Transverse colon (tissue), 4 donors: ENCODE measurements around the gene SLC25A25. TPM values are rescaled to one million over a fixed set of nuclear protein-coding genes. Genes with fewer than 3 reads are reported as not detected.
"Not testable (repeated sequence)": the region's sequence is repeated elsewhere in the genome, so short reads cannot be mapped to it uniquely, and the experiment has no call there.

ENCODE experiments used
- DNase-seq: peaks from one replicate; pipeline ENCODE4 v3.0.0-alpha.2; 2019
- H3K27ac ChIP-seq, 4 donors: fragments of 200-600 bp; sonication (generic); 2 replicates each; pipeline ENCODE4 v1.5.1; 2016 to 2018; ENCODE audit warnings: inconsistent platforms in 4 of 4
- H3K27me3 ChIP-seq: fragments of 200-600 bp; sonication (generic); 2 replicates; pipeline ENCODE4 v1.5.1; 2017; ENCODE audit warnings: inconsistent platforms
- H3K36me3 ChIP-seq, 4 donors: fragments of 200-600 bp; sonication (generic); 2 replicates each; pipeline ENCODE4 v1.5.1; 2017 to 2019; ENCODE audit warnings: inconsistent platforms in 4 of 4
- H3K4me1 ChIP-seq, 4 donors: fragments of 200-600 bp; sonication (generic); 2 replicates each; pipeline ENCODE4 v1.5.1; 2017 to 2020; ENCODE audit warnings: inconsistent platforms in 4 of 4
- H3K4me3 ChIP-seq, 4 donors: fragments of 200-600 bp; sonication (generic); 1 replicate in 1 of 4; 2 replicates in 3 of 4; pipeline versions ENCODE4 v1.5.1 to v1.6.1; 2017 to 2019; ENCODE audit warnings: inconsistent platforms in 4 of 4
- H3K9me3 ChIP-seq, 2 donors: fragments of 200-600 bp; sonication (generic); 2 replicates each; pipeline ENCODE4 v1.5.1; 2017 to 2019; ENCODE audit warnings: inconsistent platforms in 2 of 2
- CTCF ChIP-seq, 5 experiments: fragments of 200-600 bp in 3 of 5; fragments of 450-650 bp in 2 of 5; sonication (generic) in 3 of 5; IDR thresholded peaks; 1 replicate in 2 of 5; 2 replicates in 3 of 5; pipeline ENCODE4 v1.5.1; 2016 to 2017; ENCODE audit warnings: antibody characterized with exemption in 5 of 5, inconsistent platforms in 3 of 5, mild to moderate bottlenecking in 2 of 5, moderate library complexity in 1 of 5
- EP300 ChIP-seq: sonication (generic); formaldehyde crosslinking; IDR thresholded peaks from one replicate; pipeline ENCODE4 v1.6.1; 2017; ENCODE audit warnings: antibody characterized with exemption, low read depth
- POLR2A ChIP-seq: fragments of 450-650 bp; IDR thresholded peaks from one replicate; pipeline ENCODE4 v1.6.1; 2016; ENCODE audit warnings: antibody characterized with exemption, mild to moderate bottlenecking, moderate library complexity
- POLR2AphosphoS5 ChIP-seq, 3 donors: sonication (generic); formaldehyde crosslinking; IDR thresholded peaks; one replicate each; pipeline ENCODE4 v1.6.1; 2016; ENCODE audit warnings: antibody characterized with exemption in 3 of 3
- WGBS, 2 donors: methylation state at CpG; one replicate each; pipeline ENCODE4 v1.1.5; 2018; ENCODE audit warnings: low coverage in 1 of 2; 5-methylcytosine and 5-hydroxymethylcytosine counted together
- in situ Hi-C, 4 donors: fragments of 200-750 bp; cut with MboI; loops; one replicate each; pipeline versions ENCODE4 v1.15.0 to v1.15.1; 2017; ENCODE audit warnings: low sequenced_read_pairs in 3 of 4, low pct_ligation_motif_present in 1 of 4, low pct_unique_long_range_greater_than_20kb in 1 of 4
- intact Hi-C: fragments of 100-400 bp; cut with DNase I; formaldehyde crosslinking; loops from one replicate; pipeline ENCODE4 v1.15.1; 2023; ENCODE audit warnings: low total_unique reads
- total RNA-seq, 4 donors: library from RNA; depleted of rRNA; stranded (reverse); fragments of >200 nt; gene quantifications; one replicate each; pipeline ENCODE4 v1.1.0, GENCODE V29; 2016

Gene SLC25A25
- total RNA-seq, 4 donors from 2014 or later, result 25.5 to 35.5 (median 32.5) TPM

DNA sequence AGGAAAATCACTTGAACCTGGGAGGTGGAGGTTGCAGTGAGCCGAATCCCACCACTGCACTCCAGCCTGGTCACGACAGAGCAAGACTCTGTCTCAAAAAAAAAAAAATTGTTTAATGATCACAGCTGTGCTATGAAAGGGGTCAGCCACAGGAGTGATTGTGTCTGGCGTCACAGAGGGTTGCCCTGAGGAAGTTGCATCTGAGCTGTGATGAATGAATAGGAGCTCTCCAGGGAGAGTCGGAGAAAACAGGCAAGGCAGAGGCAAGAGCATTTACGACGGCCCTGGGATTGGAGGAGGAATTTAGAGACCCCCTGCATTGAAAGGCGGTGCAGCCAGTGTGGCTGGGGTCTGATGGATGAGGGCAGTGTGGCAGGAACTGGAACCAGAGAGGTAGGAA, 26.0 kb upstream of the SLC25A25 start:
- Histone ChIP-seq H3K9me3 (no peaks in the 10 kb centered on the region), H3K4me1 (no peaks in the 10 kb centered on the region), H3K36me3 (no peaks in the 10 kb centered on the region), H3K27me3 (no peaks in the 10 kb centered on the region), H3K4me3 (no peak overlapping the region), H3K27ac (no peak overlapping the region)
- TF ChIP-seq CTCF (IDR thresholded peaks at IDR 0.05) (no peak), EP300 (no peak), POLR2A (no peak), POLR2AphosphoS5 (IDR thresholded peaks at IDR 0.05) (no peak)
- WGBS, 2 donors, result 90% methylated on average over 7 of the region's 7 CpGs; no CpG with 5 or more reads in 1 of the 2 donors
- in situ Hi-C loops (loop anchor here in 1 of 4 donors (25.0 kb wide), 1 partner anchor 95 kb away; the partner anchor contains the start of genes LCN2 and PTGES2), intact Hi-C loops (loop anchor here (10.0 kb wide), 1 partner anchor 57 kb away; the partner anchor contains the start of gene EEIG1)
- DNase-seq, result no peak

DNA sequence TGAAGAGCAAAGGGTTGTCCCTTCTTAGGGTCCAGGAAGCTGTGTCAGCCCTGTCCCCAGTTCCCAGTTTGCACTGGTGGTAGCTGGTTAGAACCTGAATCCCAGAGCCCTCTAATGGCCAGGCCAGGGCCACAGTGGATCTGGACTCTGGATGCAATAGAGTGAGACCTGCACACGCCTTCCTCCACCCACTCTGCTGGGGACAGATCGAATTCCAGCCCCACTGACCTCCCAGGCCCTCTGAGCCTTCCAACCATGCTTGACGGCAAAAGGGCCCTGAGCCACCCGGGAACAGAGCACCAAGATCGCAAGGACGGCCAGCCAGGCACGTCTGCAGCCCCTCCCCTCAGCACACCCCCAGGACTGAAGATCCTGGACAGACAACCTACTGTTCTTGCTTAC, 24.6 kb upstream of the SLC25A25 start:
- Histone ChIP-seq H3K27me3 (no peaks in the 10 kb centered on the region), H3K4me3 (no peak overlapping the region), H3K4me1 (no peaks in the 10 kb centered on the region), H3K36me3 (no peaks in the 10 kb centered on the region), H3K27ac (no peak overlapping the region), H3K9me3 (no peaks in the 10 kb centered on the region)
- 68% methylated on average over 6 of the region's 7 CpGs; no CpG with 5 or more reads in 1 of the 2 donors for WGBS, 2 donors
- in situ Hi-C loops, result loop anchor here in 1 of 4 donors (25.0 kb wide), 1 partner anchor 94 kb away; the partner anchor contains the start of genes LCN2 and PTGES2
- no peak for DNase-seq
- intact Hi-C loops, result loop anchor here (10.0 kb wide), 1 partner anchor 59 kb away; the partner anchor contains the start of gene EEIG1
- TF ChIP-seq POLR2A (no peak), POLR2AphosphoS5 (IDR thresholded peaks at IDR 0.05) (no peak), CTCF (IDR thresholded peaks at IDR 0.05) (no peak), EP300 (no peak)

DNA sequence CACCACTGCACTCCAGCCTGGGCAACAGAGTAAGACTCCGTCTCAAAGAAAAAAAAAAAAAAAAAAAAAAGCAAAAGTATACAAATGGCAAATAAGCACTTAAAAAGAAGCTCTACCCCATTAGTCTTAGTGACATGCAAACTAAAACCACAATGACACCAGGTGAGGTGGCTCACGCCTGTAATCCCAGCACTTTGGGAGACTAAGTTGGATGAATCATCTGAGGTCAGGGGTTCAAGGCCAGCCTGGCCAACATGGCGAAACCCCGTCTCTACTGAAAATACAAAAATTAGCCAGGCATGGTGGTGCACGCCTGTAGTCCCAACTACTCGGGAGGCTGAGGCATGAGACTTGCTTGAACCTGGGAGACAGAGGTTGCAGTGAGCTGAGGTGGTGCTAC, 22.6 kb upstream of the SLC25A25 start:
- in situ Hi-C loops (loop anchor here in 1 of 4 donors (25.0 kb wide), 1 partner anchor 92 kb away; the partner anchor contains the start of genes LCN2 and PTGES2), intact Hi-C loops (loop anchor here (10.0 kb wide), 1 partner anchor 61 kb away; the partner anchor contains the start of gene EEIG1)
- not testable (repeated sequence) for H3K9me3 ChIP-seq, H3K4me1 ChIP-seq, H3K4me3 ChIP-seq, H3K27ac ChIP-seq, DNase-seq, H3K27me3 ChIP-seq, H3K36me3 ChIP-seq
- WGBS, 2 donors, result 81 to 82% methylated on average over 5 to 6 of the region's 6 CpGs

DNA sequence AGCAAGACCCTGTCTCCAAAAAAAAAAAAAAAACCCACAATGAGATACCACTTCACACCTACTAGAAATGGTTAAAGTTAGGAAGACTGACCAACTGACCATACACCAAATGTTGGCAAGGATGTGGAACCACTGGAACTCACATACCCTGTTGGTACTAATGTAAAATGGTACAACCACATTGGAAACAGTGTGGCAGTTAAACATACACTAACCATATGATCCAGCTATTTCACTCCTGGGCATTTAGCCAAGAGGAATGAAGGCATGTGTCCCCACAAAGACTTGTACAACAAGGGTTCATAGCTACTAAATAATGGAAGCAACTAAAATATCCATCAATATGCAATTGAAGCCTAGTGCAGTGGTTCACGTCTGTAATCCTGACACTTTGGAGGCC, 22.2 kb upstream of the SLC25A25 start:
- Histone ChIP-seq H3K36me3 (no peaks in the 10 kb centered on the region), H3K9me3 (no peaks in the 10 kb centered on the region), H3K27ac (peak overlapping the region in 1 of 4 donors; percentile 17), H3K4me3 (no peak overlapping the region), H3K4me1 (peaks cover 0 to 5% (median 0%) of the 10 kb centered on the region in 4 donors), H3K27me3 (no peaks in the 10 kb centered on the region)
- in situ Hi-C loops, result loop anchor here in 1 of 4 donors (25.0 kb wide), 1 partner anchor 91 kb away; the partner anchor contains the start of genes LCN2 and PTGES2
- TF ChIP-seq POLR2AphosphoS5 (IDR thresholded peaks at IDR 0.05) (no peak), CTCF (IDR thresholded peaks at IDR 0.05) (no peak), EP300 (no peak), POLR2A (no peak)
- no peak for DNase-seq
- 53% methylated on average over 1 of the region's 1 CpG; no CpG with 5 or more reads in 1 of the 2 donors for WGBS, 2 donors
- intact Hi-C loops, result loop anchor here (10.0 kb wide), 1 partner anchor 61 kb away; the partner anchor contains the start of gene EEIG1
